GM13976 (cell line): Measurements from ENCODE around the gene B9D1.

Source experiments
- DNase-seq: peaks from one replicate; pipeline ENCODE4 v3.0.0; 2012; ENCODE audit warnings: low spot score
- CTCF ChIP-seq: IDR thresholded peaks from 2 replicates; pipeline ENCODE4 v1.5.1; 2012; ENCODE audit warnings: borderline replicate concordance, mild to moderate bottlenecking; ENCODE audit not compliant: insufficient read depth; ENCODE audit errors: extremely low read depth, missing control alignments, control extremely low read depth
- in situ Hi-C: fragments of 300-500 bp; cut with MboI; formaldehyde crosslinking; loops from one replicate; pipeline ENCODE4 v1.12.0; 2022; ENCODE audit warnings: low sequenced_read_pairs, mixed read lengths, inconsistent platforms; ENCODE audit not compliant: unreplicated experiment

B9D1 gene

GRCh38 chr17:19298569-19299213, 63.8 kb downstream of the B9D1 start:
- no peak for TF ChIP-seq CTCF
- DNase-seq = no peak
- in situ Hi-C loops = no loop called here

GRCh38 chr17:19296786-19297778, 65.4 kb downstream of the B9D1 start:
- DNase-seq = no peak
- TF ChIP-seq CTCF = no peak
- in situ Hi-C loops = no loop called here

GRCh38 chr17:19295473-19296135, 66.9 kb downstream of the B9D1 start:
- DNase-seq = no peak
- no peak for TF ChIP-seq CTCF
- in situ Hi-C loops = no loop called here

- in situ Hi-C loops = no loop called here
- TF ChIP-seq CTCF = no peak
- DNase-seq = no peak
Observed at GRCh38 chr17:19294443-19294842, 68.1 kb downstream of the B9D1 start.
